GM08714 (cell line): ENCODE measurements around the gene XKR3.
"Not testable (repeated sequence)": the region's sequence is repeated elsewhere in the genome, so short reads cannot be mapped to it uniquely, and the experiment has no call there.

Experiments
- H3K4me3 ChIP-seq: fragments of 200-500 bp; sonication (Bioruptor generic); 2 replicates; pipeline ENCODE4 v1.5.1; 2014; ENCODE audit warnings: mild to moderate bottlenecking, low read length, inconsistent platforms
- ZNF274 ChIP-seq: IDR thresholded peaks from 2 replicates; pipeline ENCODE4 v1.6.1; 2012; ENCODE audit warnings: mild to moderate bottlenecking, low read depth, low read length

The XKR3 gene

DNA sequence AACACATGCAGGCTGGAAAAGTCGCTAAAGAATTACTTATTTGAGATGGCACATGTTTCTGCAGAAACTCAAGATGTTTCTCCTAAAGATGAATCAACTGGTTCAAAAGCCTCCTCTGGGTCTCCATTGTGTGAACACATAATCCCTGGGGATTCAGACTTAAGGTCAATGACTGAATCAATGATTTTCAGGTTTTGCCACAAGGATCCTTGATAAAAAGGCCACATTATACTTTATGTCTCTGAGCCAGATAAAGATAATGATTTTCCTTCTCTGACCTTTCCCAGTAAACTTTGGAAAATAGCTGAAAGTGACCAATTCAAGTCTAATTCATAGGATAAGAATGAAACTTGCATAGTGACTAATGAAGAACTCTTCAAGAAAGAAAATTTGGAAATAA, 2.3 kb upstream of the XKR3 start:
- TF ChIP-seq ZNF274: no peak
- no peak overlapping the region for H3K4me3 ChIP-seq

DNA sequence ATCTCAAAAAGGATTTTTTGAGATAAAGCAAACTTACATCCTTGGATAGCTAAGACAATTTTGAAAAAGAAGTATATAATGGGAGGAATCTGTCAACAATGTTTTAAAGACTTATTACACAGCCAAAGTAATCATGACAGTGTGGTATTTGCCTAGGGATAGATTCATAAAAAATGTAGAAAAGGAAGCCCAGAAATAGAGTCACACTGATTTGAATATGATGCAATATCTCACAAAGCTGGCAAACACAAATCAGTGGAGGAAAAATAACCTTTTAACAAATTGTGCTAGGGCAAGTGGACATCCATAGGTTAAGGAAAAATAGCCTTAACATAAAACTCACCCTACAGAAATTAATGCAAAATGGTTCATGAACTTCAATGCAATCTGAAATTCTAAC, 6.0 kb downstream of the XKR3 start:
- no peak overlapping the region for H3K4me3 ChIP-seq
- no peak for TF ChIP-seq ZNF274

DNA sequence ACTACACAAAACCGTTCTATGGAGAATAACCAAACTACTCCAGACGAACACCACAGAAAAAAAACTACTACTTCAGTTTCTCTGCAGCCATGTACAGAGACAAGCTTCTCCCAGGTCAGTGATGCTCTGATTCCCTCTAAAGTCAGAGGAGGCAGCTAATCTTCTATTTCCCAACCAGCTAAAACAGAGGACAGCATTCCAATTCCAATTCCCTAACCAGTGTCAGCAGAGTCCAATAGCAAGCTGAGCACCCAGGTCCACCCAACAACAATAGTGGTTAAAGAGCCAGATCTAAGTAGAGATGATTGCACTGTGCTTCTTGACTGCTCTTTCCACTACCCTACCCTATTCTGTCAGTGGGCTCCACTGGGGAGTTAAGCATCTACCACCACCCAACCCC, 6.7 kb downstream of the XKR3 start:
- no peak for TF ChIP-seq ZNF274
- H3K4me3 ChIP-seq: no peak overlapping the region

DNA sequence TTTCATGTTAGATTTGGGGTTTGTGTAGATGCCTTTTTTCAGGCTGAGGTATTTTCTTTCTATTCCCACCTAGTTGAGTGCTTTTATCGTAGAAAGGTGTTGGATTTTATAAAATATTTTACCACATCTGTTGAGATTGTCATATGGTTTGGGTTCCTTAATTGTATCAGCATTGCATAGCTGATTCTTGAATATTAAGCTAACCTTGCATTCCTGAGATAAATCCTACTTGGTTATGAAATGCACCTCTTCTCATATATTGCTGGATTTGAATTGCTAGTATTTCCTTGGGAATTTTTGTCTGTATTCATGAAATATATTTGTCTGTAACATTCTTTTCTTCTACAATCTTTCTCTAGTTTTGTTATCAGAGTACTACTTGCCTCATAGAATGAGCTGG, 10.1 kb downstream of the XKR3 start:
- no peak overlapping the region for H3K4me3 ChIP-seq
- TF ChIP-seq ZNF274: no peak

DNA sequence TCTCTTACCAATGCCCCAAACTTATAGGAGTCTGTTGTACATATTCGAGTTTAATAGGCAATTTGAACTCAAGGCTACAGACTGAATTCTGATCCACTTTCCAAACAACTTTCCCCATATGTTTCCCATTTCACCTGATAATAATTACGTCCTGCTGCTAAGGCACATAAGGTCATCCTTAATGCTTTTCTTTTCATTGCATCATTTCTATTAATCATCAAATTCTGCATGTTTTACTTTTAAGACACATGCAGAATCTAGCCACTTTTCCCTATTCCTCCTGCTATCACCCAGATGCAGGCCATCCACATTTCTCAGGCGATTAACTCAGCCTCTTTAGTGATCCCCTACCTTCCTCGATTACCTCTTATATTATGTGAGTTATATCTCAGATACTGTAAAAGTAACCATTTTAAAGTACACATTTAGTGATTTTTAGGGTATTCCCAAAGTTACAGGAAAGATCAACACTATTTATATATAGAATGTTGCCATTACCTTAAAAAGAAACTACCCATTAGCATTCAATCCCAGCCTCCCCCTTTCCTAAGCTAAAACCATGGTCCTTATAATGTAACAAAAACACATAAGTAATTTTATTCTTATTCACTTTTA, 14.9 kb downstream of the XKR3 start:
- no peak overlapping the region for H3K4me3 ChIP-seq
- TF ChIP-seq ZNF274: no peak

DNA sequence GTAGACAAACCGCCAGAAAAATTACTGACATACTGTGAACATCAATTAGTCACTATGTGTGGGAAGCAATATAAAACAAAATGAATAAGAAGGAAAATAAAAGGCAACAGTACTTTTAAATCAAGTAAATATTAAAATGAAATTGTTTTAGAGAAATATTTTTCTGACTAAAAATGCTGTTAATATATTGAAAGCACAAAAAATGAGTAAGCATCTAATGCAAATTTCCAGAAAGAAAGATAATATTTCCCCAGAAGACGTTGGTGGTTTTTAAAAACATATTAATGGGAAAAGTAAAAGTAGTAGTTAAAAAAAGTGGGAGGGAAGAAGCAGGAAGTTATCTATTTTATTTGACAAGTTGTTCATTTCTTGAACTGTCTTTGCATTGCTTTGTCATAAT, 16.5 kb downstream of the XKR3 start:
- no peak overlapping the region for H3K4me3 ChIP-seq
- TF ChIP-seq ZNF274: no peak

DNA sequence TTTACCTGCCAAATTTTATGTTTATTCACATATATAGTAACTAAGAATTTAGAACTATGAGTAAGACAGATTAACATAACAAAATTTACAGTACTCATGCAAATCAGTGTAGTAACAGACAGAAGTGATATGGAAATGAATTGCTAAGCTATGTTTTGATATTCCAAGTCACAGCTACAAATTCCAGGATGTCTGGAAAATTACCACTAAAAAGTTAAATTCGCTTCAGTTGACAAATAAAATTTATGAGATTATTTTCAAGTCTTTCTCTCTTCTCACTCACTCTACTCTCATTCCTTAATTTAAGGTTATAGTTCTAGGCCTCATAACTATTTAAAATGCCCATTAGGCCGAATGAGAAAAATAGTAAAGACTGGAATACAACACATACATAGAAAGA, 18.1 kb downstream of the XKR3 start:
- H3K4me3 ChIP-seq: no peak overlapping the region
- TF ChIP-seq ZNF274: no peak

DNA sequence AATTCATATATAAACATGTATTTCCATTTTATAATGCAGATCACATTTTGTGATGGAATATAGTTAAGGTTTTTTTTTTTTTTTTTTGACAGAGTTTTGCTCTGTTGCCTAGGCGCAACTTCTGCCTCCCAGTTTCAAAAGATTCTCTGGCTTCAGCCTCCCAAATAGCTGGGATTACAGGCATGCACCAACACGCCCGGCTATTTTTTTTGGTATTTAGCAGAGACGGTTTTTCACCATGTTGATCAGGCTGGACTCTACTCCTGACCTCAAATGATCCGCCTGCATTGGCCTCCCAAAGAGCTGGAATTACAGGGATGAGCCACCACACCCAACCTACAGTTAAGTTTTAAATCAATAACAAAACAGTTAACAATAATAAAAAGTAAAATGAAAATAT, 18.8 kb downstream of the XKR3 start:
- no peak overlapping the region for H3K4me3 ChIP-seq
- TF ChIP-seq ZNF274: no peak

DNA sequence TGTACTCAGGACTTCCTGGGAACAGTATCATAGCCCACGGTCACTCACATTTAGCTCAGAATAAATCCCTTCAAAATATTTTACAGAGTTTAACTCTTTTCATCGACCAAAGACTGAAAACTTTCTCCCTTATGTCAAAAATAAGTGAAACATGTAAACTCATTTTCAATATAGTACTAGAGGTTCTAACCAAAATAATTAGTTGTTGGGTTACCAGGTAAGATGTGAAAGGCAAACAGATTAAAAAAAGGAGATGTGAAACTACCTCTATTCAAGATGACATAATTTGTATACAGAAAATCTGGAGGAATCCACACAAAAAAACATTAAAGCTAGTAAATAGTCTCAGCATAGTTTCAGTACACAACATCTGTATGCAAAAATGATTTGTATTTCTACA, 20.3 kb downstream of the XKR3 start:
- TF ChIP-seq ZNF274: no peak
- no peak overlapping the region for H3K4me3 ChIP-seq

DNA sequence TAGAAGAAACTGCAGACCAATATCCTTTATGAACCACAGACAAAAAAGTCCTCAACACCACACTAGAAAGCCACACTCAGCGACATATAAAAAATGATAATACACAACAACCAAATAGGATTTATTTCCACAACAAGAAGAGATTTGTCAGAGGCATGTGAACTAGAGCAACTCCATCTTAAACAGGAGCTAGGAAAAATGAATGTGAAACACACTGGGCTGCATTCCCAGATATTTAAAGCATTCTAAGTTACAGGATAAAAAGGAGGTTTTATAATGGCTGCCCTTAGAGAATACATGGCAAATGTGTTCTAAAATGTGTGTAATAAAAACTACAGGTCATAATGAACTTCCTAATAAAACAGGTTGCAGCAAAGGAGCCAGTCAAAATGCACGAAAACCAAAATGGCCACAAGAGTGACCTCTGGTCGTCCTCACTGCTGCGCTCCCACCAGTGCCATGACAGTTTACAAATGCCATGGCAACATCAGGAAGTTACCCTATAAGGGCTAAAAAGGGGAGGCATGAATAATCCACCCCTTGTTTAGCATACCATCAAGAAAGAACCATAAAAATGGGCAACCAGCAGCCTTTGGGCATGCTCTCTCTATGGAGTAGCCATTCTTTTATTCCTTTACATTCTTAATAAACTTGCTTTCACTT, 21.8 kb downstream of the XKR3 start:
- TF ChIP-seq ZNF274: no peak
- no peak overlapping the region for H3K4me3 ChIP-seq

DNA sequence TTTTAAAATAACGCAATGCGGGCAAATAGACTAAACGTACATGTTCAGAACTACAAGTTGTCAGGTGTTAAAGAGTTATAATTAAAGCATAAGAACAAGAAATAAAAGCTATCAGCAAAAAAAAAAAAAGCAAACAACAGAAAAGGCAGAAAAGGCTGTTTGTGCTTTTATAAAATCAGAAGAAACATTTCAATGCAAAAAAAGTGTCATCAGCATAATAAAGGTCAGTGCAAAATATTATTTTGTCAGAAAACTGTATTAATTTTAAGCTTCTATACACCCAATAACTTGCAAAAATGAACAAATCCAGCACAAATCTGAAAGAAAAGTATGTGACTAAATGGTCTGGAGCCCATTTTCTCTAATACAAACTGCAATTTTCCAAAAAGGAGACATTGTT, 23.6 kb downstream of the XKR3 start:
- TF ChIP-seq ZNF274: no peak
- no peak overlapping the region for H3K4me3 ChIP-seq

DNA sequence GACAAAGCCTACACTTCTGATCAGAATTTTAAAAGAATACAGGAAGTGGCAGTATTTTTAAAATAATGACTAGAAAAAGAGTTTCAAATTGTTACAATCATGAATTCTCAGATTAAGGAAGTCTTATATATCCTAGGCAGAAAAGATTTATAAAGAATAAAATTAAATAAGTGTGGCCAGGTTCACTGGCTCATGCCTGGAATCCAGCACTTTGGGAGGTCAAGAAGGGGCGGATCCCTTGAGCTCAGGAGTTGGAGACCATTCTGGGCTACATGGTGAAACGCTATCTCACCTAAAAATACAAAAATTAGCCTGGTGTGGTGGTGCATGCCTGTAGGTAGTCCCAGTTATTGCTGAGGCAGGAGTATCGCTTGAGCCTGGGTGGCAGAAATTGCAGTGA, 24.1 kb downstream of the XKR3 start:
- TF ChIP-seq ZNF274: no peak
- H3K4me3 ChIP-seq: no peak overlapping the region

DNA sequence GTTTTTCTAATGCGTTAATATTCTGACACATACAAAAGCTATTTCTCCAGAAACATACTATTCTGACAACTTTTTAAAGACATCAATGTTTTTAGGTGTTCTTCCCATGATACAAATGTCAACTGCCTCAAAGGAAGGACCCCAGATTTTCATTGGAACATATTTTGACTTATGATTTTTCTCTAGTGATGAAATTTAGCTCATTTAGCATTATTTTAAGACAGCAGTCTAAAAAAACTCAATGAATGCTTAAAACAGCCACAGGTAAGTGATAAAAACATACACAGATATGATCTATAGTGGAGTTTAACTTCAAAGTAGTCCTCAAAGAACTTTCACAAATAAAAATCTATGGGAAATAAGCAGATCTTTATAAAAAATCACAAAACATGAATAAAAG, 24.9 kb downstream of the XKR3 start:
- TF ChIP-seq ZNF274: no peak
- no peak overlapping the region for H3K4me3 ChIP-seq

DNA sequence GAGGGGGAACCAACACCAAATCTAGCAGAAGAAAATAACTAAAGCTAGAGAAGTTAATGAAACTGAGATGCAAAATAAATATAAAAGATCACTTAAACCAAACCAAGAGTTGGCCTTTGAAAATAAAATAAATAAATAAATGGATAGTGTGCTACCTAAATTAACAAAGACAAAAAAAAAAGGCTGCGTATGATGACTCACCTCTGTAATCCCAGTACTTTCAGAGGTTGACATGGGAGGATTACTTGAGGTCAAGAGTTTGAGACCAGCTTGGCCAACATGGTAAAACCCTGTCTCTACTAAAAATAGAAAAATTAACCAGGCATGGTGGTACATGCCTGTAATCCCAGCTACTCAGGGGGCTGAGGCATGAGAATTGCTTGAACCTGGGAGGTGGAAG, 29.7 kb downstream of the XKR3 start:
- H3K4me3 ChIP-seq: not testable (repeated sequence)

DNA sequence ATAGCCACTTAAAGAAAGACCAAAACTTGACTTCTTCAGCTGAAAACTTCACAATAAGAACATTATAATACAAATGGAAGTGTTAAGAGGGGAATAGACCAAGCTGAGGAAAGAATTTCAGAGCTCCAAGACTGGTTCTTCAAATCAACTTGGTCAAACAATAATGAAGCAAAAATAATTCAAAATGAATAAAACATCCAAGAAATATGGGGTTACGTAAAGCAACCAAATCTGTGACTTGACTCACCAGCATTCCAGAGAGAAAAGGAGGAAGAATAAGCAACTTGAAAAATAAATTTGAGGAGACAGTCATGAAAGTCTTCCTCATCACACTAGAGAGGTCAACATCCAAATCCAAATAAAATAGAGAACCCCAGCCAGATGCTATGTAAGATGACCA, 31.4 kb downstream of the XKR3 start:
- TF ChIP-seq ZNF274: no peak
- no peak overlapping the region for H3K4me3 ChIP-seq
